Measurements from ENCODE around the gene GRB10.
A peak's percentile ranks its signal among the peaks of the same experiment; 100 is the strongest.

GRB10 gene

DNA sequence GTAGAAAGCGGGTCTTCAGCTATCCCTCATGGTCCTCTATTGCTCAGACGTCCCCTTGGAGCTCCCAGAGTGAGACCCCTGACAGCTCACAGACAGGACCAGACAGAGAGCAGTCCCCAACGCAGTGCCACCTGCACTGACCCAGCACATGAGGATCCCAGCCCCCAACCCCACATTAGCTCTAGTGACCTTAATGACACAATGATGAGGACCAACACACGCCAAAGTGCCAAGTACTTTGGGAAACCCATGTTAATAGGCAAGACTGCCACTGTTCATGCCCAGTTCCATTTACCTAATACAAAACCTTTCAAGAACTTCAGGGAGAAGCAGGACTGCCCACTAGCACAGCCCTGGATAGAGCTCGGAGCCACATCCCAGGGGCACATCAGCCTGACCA, 5.7 kb upstream of the GRB10 start:
- Histone ChIP-seq H3K4me3 (ENCODE audit: low read depth in 1 of 2, low read length in 2 of 2) (no peak overlapping the region), H3K9ac (ENCODE audit: low read length) (no peak overlapping the region), H3K27me3 (ENCODE audit: control insufficient read depth in 1 of 2, insufficient read depth in 2 of 2, low read length in 2 of 2) (no peaks in the 10 kb centered on the region), H3K4me1 (ENCODE audit: insufficient read depth, low read length) (peaks cover 23% of the 10 kb centered on the region), H3K27ac (ENCODE audit: low read depth, low read length) (no peak overlapping the region), H3K36me3 (ENCODE audit: insufficient read depth, low read length) (no peaks in the 10 kb centered on the region), H3K9me3 (ENCODE audit: low read length) (no peaks in the 10 kb centered on the region)

GRCh38 chr7:50787825-50788224, 5.1 kb upstream of the GRB10 start:
- Histone ChIP-seq H3K4me1 (ENCODE audit: insufficient read depth, low read length) (peaks cover 28% of the 10 kb centered on the region), H3K27ac (ENCODE audit: low read depth, low read length) (no peak overlapping the region), H3K9ac (ENCODE audit: low read length) (no peak overlapping the region), H3K9me3 (ENCODE audit: low read length) (no peaks in the 10 kb centered on the region), H3K4me3 (ENCODE audit: low read depth in 1 of 2, low read length in 2 of 2) (no peak overlapping the region), H3K27me3 (ENCODE audit: control insufficient read depth in 1 of 2, insufficient read depth in 2 of 2, low read length in 2 of 2) (no peaks in the 10 kb centered on the region), H3K36me3 (ENCODE audit: insufficient read depth, low read length) (no peaks in the 10 kb centered on the region)

DNA sequence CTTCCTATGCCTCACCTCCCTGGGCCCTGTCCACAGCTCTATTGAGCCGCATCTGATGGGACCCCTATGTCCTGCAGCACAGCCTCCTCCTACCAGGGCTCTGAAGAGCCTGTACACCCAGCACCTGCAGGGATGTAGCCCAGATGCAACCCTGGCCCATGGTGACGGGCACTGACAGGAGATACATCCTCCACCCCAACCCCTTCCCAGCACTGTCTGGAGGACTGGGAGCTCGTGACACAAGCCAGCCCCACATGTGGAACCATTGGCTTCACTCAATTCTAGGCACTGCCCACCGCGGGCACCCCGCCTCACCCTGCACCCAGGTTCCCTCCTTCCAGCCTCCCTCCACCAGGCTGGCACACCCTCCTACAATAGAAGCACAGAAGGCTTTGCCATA, 2.6 kb upstream of the GRB10 start:
- H3K9ac ChIP-seq (ENCODE audit: low read length): no peak overlapping the region
- no peaks in the 10 kb centered on the region for H3K9me3 ChIP-seq (ENCODE audit: low read length)
- no peak overlapping the region for H3K27ac ChIP-seq (ENCODE audit: low read depth, low read length)
- H3K27me3 ChIP-seq (ENCODE audit: control insufficient read depth in 1 of 2, insufficient read depth in 2 of 2, low read length in 2 of 2): no peaks in the 10 kb centered on the region
- peaks cover 29% of the 10 kb centered on the region for H3K4me1 ChIP-seq (ENCODE audit: insufficient read depth, low read length)
- no peak overlapping the region for H3K4me3 ChIP-seq (ENCODE audit: low read depth in 1 of 2, low read length in 2 of 2)
- no peaks in the 10 kb centered on the region for H3K36me3 ChIP-seq (ENCODE audit: insufficient read depth, low read length)

DNA sequence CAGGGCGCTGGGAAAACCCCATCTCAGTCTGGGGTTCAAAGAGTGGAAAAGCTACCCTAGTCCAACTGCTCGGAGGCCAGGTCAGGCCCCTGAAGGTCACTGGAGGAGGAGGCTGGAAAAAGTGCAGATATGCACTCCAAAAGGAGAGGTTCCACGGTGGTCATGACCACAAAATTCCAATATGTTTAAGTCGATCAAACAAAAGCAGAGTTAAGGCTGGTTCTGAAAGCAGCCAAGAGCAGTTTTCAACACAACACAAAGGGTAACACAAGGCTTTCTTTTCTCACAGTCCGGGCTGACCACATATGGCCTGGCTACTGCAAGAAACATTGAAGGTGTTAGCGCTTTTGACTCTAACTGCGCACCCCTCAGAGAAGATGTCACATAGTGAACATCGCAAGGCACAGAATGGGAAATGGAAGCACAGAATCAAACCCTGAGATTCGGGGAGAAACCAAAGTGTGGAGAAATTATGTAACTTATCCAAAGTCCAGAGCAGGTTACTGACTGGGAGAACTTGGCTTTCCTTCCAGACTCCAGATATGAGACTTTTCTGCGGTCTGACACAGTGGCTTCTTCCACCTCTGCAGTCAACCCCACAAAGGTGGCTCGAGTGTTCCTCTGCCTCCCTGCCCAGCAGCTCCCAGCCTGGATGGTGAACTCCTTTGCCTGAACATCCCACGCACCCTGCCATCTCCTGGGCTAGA, 1.3 kb upstream of the GRB10 start:
- Histone ChIP-seq H3K36me3 (ENCODE audit: insufficient read depth, low read length) (no peaks in the 10 kb centered on the region), H3K9me3 (ENCODE audit: low read length) (no peaks in the 10 kb centered on the region), H3K4me1 (ENCODE audit: insufficient read depth, low read length) (peaks cover 30% of the 10 kb centered on the region), H3K27ac (ENCODE audit: low read depth, low read length) (no peak overlapping the region), H3K9ac (ENCODE audit: low read length) (no peak overlapping the region), H3K4me3 (ENCODE audit: low read depth in 1 of 2, low read length in 2 of 2) (no peak overlapping the region), H3K27me3 (ENCODE audit: control insufficient read depth in 1 of 2, insufficient read depth in 2 of 2, low read length in 2 of 2) (no peaks in the 10 kb centered on the region)

- Histone ChIP-seq H3K27ac (ENCODE audit: low read depth, low read length) (no peak overlapping the region), H3K27me3 (ENCODE audit: control insufficient read depth in 1 of 2, insufficient read depth in 2 of 2, low read length in 2 of 2) (no peaks in the 10 kb centered on the region), H3K36me3 (ENCODE audit: insufficient read depth, low read length) (no peaks in the 10 kb centered on the region), H3K9ac (ENCODE audit: low read length) (no peak overlapping the region), H3K4me3 (ENCODE audit: low read depth in 1 of 2, low read length in 2 of 2) (peak overlapping the region in 1 of 2 donors; percentile 39), H3K9me3 (ENCODE audit: low read length) (no peaks in the 10 kb centered on the region), H3K4me1 (ENCODE audit: insufficient read depth, low read length) (peaks cover 37% of the 10 kb centered on the region)
Observed at GRCh38 chr7:50783303-50783702, 607 bp upstream of the GRB10 start.

DNA sequence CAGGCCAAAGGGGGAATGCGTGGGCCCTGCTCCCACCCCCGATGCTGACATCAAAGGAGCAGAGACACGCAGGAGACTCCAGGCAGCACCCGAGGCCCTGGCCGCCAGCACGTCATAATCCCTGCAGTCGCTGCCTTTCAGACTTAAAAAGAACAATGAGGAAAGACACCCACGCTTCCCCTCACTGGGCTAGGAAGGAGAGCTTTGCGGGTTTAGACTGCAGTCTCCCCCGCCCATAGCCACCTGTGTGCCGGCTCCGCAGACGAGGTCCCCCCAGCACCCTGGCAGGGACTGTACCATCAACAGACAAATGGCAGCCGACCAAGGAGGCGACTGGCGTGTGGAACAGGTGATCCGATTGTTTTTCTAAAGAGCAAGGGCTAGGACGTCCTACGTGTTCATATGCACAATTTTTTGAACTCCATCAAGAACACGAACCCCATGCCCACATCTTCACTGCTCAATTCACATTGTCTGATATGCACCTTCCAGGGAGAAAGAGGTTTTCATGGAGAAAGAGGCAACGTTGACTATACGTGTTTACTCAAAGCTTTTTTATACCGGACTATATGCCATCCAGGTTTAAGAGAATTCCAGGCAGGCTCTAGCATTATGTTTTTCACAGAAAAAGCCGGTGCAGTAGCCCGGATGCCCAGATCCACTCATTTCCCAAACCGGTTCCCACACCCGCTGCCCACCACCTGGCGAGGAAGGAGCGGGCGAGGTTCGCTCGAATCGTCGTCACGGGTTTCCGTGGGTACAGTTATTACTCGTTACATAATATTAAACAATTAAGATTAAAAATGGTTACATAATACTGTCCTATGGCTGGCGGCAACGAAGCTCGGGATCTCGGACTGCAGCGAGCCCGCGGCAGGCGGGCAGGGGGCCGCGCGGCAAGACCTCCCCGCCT, 1.1 kb downstream of the GRB10 start:
- no peaks in the 10 kb centered on the region for H3K27me3 ChIP-seq (ENCODE audit: control insufficient read depth in 1 of 2, insufficient read depth in 2 of 2, low read length in 2 of 2)
- no peak overlapping the region for H3K9ac ChIP-seq (ENCODE audit: low read length)
- H3K4me1 ChIP-seq (ENCODE audit: insufficient read depth, low read length): peaks cover 38% of the 10 kb centered on the region
- no peak overlapping the region for H3K27ac ChIP-seq (ENCODE audit: low read depth, low read length)
- no peaks in the 10 kb centered on the region for H3K9me3 ChIP-seq (ENCODE audit: low read length)
- no peaks in the 10 kb centered on the region for H3K36me3 ChIP-seq (ENCODE audit: insufficient read depth, low read length)
- H3K4me3 ChIP-seq (ENCODE audit: low read depth in 1 of 2, low read length in 2 of 2): peak overlapping the region in 1 of 2 donors; percentile 16

GRCh38 chr7:50780436-50780835, 2.3 kb downstream of the GRB10 start:
- H3K9ac ChIP-seq (ENCODE audit: low read length): no peak overlapping the region
- H3K4me3 ChIP-seq (ENCODE audit: low read depth in 1 of 2, low read length in 2 of 2): no peak overlapping the region
- no peaks in the 10 kb centered on the region for H3K36me3 ChIP-seq (ENCODE audit: insufficient read depth, low read length)
- H3K9me3 ChIP-seq (ENCODE audit: low read length): no peaks in the 10 kb centered on the region
- no peak overlapping the region for H3K27ac ChIP-seq (ENCODE audit: low read depth, low read length)
- H3K4me1 ChIP-seq (ENCODE audit: insufficient read depth, low read length): peaks cover 47% of the 10 kb centered on the region
- H3K27me3 ChIP-seq (ENCODE audit: control insufficient read depth in 1 of 2, insufficient read depth in 2 of 2, low read length in 2 of 2): no peaks in the 10 kb centered on the region

DNA sequence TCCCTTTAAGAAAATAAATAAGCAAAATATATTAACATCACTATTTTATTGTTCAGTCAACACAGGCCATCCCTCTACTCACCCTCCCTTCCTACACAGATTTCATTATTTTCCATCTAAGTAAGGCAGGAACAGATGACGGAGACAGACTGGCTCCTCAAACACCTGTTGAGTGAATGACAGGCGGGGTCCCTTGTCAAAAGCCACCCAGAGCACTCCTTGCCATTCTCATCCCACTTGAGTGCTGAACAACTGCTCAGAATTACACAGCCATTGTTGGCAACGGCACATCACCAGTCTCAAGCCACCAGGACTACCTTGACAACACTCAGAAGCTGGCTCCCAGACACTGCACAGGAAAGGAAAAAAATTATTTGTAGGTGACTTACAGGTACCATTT, 3.3 kb downstream of the GRB10 start:
- no peaks in the 10 kb centered on the region for H3K27me3 ChIP-seq (ENCODE audit: control insufficient read depth in 1 of 2, insufficient read depth in 2 of 2, low read length in 2 of 2)
- no peak overlapping the region for H3K4me3 ChIP-seq (ENCODE audit: low read depth in 1 of 2, low read length in 2 of 2)
- H3K9ac ChIP-seq (ENCODE audit: low read length): no peak overlapping the region
- no peak overlapping the region for H3K27ac ChIP-seq (ENCODE audit: low read depth, low read length)
- no peaks in the 10 kb centered on the region for H3K9me3 ChIP-seq (ENCODE audit: low read length)
- no peaks in the 10 kb centered on the region for H3K36me3 ChIP-seq (ENCODE audit: insufficient read depth, low read length)
- peaks cover 50% of the 10 kb centered on the region for H3K4me1 ChIP-seq (ENCODE audit: insufficient read depth, low read length)

DNA sequence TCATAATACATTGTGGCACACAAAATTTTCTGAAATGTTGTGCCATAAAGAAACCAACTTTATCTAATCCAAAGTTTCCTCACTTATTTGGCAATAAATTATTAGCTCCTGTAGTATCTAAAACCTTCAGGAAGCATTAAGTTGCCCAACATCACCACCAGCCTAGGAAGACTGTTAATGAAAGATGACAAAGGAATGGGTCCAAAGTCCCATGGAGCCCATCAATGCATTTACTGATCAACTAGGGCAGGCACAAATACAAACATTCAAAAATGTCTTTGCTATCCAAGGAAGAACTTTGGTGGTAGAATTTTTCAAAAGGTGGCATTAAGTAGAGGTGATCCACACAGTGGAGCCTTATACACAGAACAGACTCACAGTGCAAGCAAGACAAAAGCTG, 4.5 kb downstream of the GRB10 start:
- Histone ChIP-seq H3K4me3 (ENCODE audit: low read depth in 1 of 2, low read length in 2 of 2) (no peak overlapping the region), H3K27ac (ENCODE audit: low read depth, low read length) (no peak overlapping the region), H3K9ac (ENCODE audit: low read length) (no peak overlapping the region), H3K27me3 (ENCODE audit: control insufficient read depth in 1 of 2, insufficient read depth in 2 of 2, low read length in 2 of 2) (no peaks in the 10 kb centered on the region), H3K4me1 (ENCODE audit: insufficient read depth, low read length) (peaks cover 43% of the 10 kb centered on the region), H3K36me3 (ENCODE audit: insufficient read depth, low read length) (no peaks in the 10 kb centered on the region), H3K9me3 (ENCODE audit: low read length) (no peaks in the 10 kb centered on the region)

DNA sequence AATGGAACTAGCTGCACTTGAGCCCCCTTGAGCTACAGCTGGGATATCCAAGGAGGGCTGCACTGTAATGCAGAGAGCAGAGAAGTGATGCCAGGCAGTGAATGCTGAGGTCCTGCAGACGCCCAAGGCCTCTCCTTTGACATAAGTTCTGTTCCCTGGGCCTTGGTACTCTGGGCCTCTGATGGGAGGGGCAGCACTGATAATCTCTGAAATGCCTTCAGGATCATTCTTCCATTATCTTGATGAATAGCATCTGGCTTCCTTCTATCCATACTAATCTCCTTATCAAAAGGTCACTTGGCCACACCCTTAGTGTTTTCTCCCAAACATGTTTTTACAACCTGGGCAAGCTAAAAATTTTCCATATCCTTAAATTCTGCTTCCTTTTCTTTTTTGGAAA, 6.9 kb downstream of the GRB10 start:
- Histone ChIP-seq H3K36me3 (ENCODE audit: insufficient read depth, low read length) (no peaks in the 10 kb centered on the region), H3K9ac (ENCODE audit: low read length) (no peak overlapping the region), H3K9me3 (ENCODE audit: low read length) (no peaks in the 10 kb centered on the region), H3K4me1 (ENCODE audit: insufficient read depth, low read length) (peaks cover 39% of the 10 kb centered on the region), H3K27me3 (ENCODE audit: control insufficient read depth in 1 of 2, insufficient read depth in 2 of 2, low read length in 2 of 2) (no peaks in the 10 kb centered on the region), H3K4me3 (ENCODE audit: low read depth in 1 of 2, low read length in 2 of 2) (no peak overlapping the region), H3K27ac (ENCODE audit: low read depth, low read length) (no peak overlapping the region)

- no peak overlapping the region for H3K27ac ChIP-seq (ENCODE audit: low read depth, low read length)
- no peaks in the 10 kb centered on the region for H3K36me3 ChIP-seq (ENCODE audit: insufficient read depth, low read length)
- no peaks in the 10 kb centered on the region for H3K27me3 ChIP-seq (ENCODE audit: control insufficient read depth in 1 of 2, insufficient read depth in 2 of 2, low read length in 2 of 2)
- peaks cover 34% of the 10 kb centered on the region for H3K4me1 ChIP-seq (ENCODE audit: insufficient read depth, low read length)
- no peak overlapping the region for H3K9ac ChIP-seq (ENCODE audit: low read length)
- H3K9me3 ChIP-seq (ENCODE audit: low read length): no peaks in the 10 kb centered on the region
- H3K4me3 ChIP-seq (ENCODE audit: low read depth in 1 of 2, low read length in 2 of 2): no peak overlapping the region
Observed at GRCh38 chr7:50775231-50775630, 7.5 kb downstream of the GRB10 start.
